MCF 10A (cell line): Measurements from ENCODE around the gene DTX1. TPM values are rescaled to one million over a fixed set of nuclear protein-coding genes. Genes with fewer than 3 reads are reported as not detected.

ENCODE experiments used
- BruUV-seq: library from RNA; stranded (reverse); fragments of 400-500 nt; replicated peaks from 2 replicates; lab custom pipeline; 2021; lab: Mats Ljungman, UMichigan
- CTCF ChIA-PET: fragments of 300-600 bp; sonication (Branson Sonifier 250); formaldehyde crosslinking; extraction: SDS; loops from one replicate; lab custom pipeline; 2021; ENCODE audit warnings: antibody characterized with exemption, inconsistent platforms; lab: Yijun Ruan, JAX
- POLR2A ChIA-PET: fragments of 300-600, 350-650 bp; sonication (Branson Sonifier 250); formaldehyde crosslinking; extraction: SDS; loops from one replicate; lab custom pipeline; 2020; ENCODE audit warnings: antibody characterized with exemption, inconsistent platforms; lab: Yijun Ruan, JAX
- DNase-seq: peaks from one replicate; pipeline ENCODE4 v3.0.0-alpha.2; 2018; ENCODE audit not compliant: unreplicated experiment
- H3K27ac Mint-ChIP-seq: one replicate; pipeline ENCODE4 v1.8.0; 2022; ENCODE audit warnings: mild to moderate bottlenecking, low read depth, mixed read lengths; ENCODE audit not compliant: unreplicated experiment
- H3K27me3 Mint-ChIP-seq: one replicate; pipeline ENCODE4 v1.8.0; 2022; ENCODE audit warnings: mixed read lengths; ENCODE audit not compliant: insufficient read depth, unreplicated experiment
- H3K36me3 Mint-ChIP-seq: one replicate; pipeline ENCODE4 v1.8.0; 2022; ENCODE audit warnings: mild to moderate bottlenecking, moderate library complexity, mixed read lengths; ENCODE audit not compliant: insufficient read depth, unreplicated experiment
- H3K4me1 Mint-ChIP-seq: one replicate; pipeline ENCODE4 v1.8.0; 2022; ENCODE audit warnings: mixed read lengths; ENCODE audit not compliant: insufficient read depth, unreplicated experiment
- H3K4me3 Mint-ChIP-seq: one replicate; pipeline ENCODE4 v1.8.0; 2022; ENCODE audit warnings: mild to moderate bottlenecking, moderate library complexity, mixed read lengths; ENCODE audit not compliant: unreplicated experiment
- H3K9me3 Mint-ChIP-seq: one replicate; pipeline ENCODE4 v1.8.0; 2022; ENCODE audit warnings: mixed read lengths; ENCODE audit not compliant: unreplicated experiment
- intact Hi-C: fragments of 100-400 bp; cut with micrococcal nuclease; formaldehyde crosslinking; loops from 2 replicates; pipeline ENCODE4 v1.14.1; 2022
- total RNA-seq: library from RNA; stranded (reverse); gene quantifications from 2 replicates; pipeline ENCODE4 v1.2.3, GENCODE V29; 2022
- TF ChIP-seq, protein P1 (sequence below): fragments of 200-600 bp; IDR thresholded peaks from one replicate; pipeline ENCODE4 v1.8.0; 2022; ENCODE audit warnings: antibody characterized with exemption, mild to moderate bottlenecking; ENCODE audit not compliant: unreplicated experiment

DTX1 gene
- total RNA-seq, 1 experiment from 2014 or later = not detected

DNA sequence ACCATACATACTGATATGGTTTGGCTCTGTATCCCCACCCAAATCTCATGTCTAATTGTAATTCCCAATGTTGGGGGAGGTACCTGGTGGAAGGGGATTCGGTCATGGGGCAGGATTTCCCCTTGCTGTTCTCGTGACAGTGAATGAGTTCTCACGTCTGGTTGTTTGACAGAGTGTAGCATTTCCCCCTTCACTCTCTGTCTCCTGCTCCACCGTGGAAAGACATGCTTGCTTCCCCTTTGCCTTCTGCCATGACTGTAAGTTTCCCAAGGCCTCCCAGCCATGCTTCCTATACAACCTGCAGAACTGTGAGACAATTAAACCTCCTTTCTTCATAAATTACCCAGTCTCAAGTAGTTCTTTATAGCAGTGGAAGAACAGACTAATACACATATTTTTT lies 28.8 kb upstream of the DTX1 start:
- Mint-ChIP-seq H3K27ac (no peak overlapping the region), H3K36me3 (no peaks in the 10 kb centered on the region), H3K9me3 (no peaks in the 10 kb centered on the region), H3K4me3 (no peak overlapping the region), H3K27me3 (no peaks in the 10 kb centered on the region), H3K4me1 (peaks cover 6% of the 10 kb centered on the region)
- DNase-seq = no peak
- intact Hi-C loops = no loop called here
- POLR2A ChIA-PET = interaction anchor here (0.7 kb wide), 1 partner anchor 190 kb away, joined by 3 read pairs; no protein-coding TSS in a partner anchor
- CTCF ChIA-PET = no interaction called here
- no TSS peak for BruUV-seq
- TF ChIP-seq, protein P1, sequence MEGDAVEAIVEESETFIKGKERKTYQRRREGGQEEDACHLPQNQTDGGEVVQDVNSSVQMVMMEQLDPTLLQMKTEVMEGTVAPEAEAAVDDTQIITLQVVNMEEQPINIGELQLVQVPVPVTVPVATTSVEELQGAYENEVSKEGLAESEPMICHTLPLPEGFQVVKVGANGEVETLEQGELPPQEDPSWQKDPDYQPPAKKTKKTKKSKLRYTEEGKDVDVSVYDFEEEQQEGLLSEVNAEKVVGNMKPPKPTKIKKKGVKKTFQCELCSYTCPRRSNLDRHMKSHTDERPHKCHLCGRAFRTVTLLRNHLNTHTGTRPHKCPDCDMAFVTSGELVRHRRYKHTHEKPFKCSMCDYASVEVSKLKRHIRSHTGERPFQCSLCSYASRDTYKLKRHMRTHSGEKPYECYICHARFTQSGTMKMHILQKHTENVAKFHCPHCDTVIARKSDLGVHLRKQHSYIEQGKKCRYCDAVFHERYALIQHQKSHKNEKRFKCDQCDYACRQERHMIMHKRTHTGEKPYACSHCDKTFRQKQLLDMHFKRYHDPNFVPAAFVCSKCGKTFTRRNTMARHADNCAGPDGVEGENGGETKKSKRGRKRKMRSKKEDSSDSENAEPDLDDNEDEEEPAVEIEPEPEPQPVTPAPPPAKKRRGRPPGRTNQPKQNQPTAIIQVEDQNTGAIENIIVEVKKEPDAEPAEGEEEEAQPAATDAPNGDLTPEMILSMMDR = no peak

DNA sequence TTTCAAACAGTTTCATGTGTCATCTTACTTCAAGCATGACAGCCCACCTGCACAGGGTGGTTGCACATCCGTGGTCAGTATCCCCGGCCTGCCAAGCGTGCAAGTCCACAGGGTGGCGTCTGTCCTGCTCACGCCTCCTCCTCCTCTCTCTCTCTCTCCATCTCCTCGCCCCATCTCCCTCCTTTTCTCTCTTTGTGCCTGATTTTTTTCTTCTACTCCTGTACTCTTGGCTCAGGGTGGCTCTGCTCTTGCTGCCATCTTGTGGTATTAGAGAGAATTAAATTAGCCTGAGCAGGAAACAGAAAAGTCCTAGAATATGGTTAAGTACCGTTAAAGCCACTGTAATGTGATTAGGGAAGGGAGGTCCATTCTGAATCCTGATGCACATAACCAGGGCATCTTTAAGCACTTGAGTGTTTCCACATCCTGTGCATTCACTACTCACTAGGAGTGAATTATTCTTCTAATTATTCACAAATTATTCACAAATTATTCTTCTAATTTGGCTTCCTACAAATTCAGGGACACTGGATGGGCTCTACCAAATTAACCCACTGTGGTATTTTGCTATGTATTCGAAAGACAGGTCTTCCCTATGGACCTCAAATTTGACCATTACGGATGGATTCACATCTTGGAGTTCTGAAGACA lies 25.5 kb upstream of the DTX1 start:
- Mint-ChIP-seq H3K36me3 (no peaks in the 10 kb centered on the region), H3K27me3 (no peaks in the 10 kb centered on the region), H3K27ac (no peak overlapping the region), H3K4me3 (no peak overlapping the region), H3K9me3 (no peaks in the 10 kb centered on the region), H3K4me1 (peaks cover 6% of the 10 kb centered on the region)
- TF ChIP-seq, protein P1 = peak; percentile 55
- BruUV-seq = no TSS peak
- intact Hi-C loops = loop anchor here (1.0 kb wide), 2 partner anchors 38 to 131 kb away; no protein-coding TSS in a partner anchor
- peak; percentile 75 for DNase-seq
- POLR2A ChIA-PET = interaction anchor here (2.0 kb wide), 1 partner anchor 38 kb away, joined by 5 read pairs; no protein-coding TSS in a partner anchor
- CTCF ChIA-PET = interaction anchor here (0.6 to 12.1 kb wide), 20 partner anchors 10 to 508 kb away, joined by 3 to 168 read pairs (median 6); partner anchors contain the start of gene OAS3

DNA sequence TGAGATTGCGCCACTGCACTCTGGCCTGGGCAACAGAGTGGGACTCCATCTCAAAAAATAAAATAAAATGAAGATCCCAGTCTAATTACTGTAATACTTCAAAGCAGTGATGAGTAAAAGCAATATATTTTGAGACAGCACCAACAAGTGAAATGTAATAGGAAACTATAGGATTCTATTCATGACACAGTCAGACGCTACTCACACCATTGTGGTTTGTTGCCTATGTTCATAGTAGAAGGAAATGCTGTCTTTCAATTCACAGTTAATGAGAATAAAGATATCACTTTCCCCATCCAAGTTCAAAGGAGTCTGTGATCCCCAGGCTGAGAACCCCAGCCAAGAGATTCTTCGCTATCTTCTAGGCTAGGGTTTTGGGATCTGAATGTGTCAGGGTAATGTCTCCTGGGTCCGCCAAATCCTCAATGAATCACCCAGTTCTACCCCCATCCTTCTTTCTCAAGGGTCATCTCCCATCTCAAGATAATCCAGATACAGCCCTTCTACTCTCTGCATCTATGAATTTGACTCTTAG lies 16.6 kb upstream of the DTX1 start:
- DNase-seq = peak; percentile 27
- H3K4me3 Mint-ChIP-seq = peak overlapping the region; percentile 56
- H3K36me3 Mint-ChIP-seq = no peaks in the 10 kb centered on the region
- peaks cover 12% of the 10 kb centered on the region for H3K4me1 Mint-ChIP-seq
- no TSS peak for BruUV-seq
- TF ChIP-seq, protein P1 = no peak
- peak overlapping the region; percentile 96 for H3K27ac Mint-ChIP-seq
- ChIA-PET CTCF (interaction anchor here (0.9 to 12.1 kb wide), 5 partner anchors 9 to 123 kb away, joined by 3 to 168 read pairs (median 5); no protein-coding TSS in a partner anchor), POLR2A (interaction anchor here (0.9 to 1.2 kb wide), 5 partner anchors 76 to 144 kb away, joined by 3 to 7 read pairs (median 3); no protein-coding TSS in a partner anchor)
- no peaks in the 10 kb centered on the region for H3K9me3 Mint-ChIP-seq
- H3K27me3 Mint-ChIP-seq = no peaks in the 10 kb centered on the region
- intact Hi-C loops = loop anchor here (10.0 kb wide), 1 partner anchor 385 kb away; the partner anchor contains the start of gene SDSL

DNA sequence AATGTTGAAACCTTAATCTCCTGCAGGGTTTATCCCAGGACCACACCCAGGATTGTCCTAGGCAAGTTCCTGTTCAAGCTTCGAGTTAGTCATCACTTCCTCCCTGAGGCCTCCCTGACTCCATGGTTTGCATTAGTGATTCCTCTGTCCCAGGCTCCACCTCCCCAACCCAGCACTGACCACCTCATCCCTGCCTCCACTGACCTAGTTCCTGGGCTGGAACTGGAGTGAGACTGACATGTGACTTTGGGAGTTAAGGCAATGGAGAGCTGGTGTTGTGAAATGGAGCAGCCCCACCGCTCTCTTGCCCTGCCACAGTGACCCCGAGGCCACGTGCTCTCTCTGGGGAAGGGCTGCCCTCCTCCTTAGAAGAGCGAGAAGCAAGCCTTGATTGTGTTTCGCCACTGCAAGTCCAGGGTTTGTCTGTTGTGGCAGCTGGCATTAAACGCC lies 15.8 kb upstream of the DTX1 start:
- TF ChIP-seq, protein P1 = no peak
- H3K27ac Mint-ChIP-seq = peak overlapping the region; percentile 96
- H3K4me3 Mint-ChIP-seq = peak overlapping the region; percentile 56
- BruUV-seq = no TSS peak
- no peaks in the 10 kb centered on the region for H3K9me3 Mint-ChIP-seq
- H3K4me1 Mint-ChIP-seq = peaks cover 12% of the 10 kb centered on the region
- H3K36me3 Mint-ChIP-seq = no peaks in the 10 kb centered on the region
- CTCF ChIA-PET = interaction anchor here (1.0 to 1.2 kb wide), 4 partner anchors 56 to 140 kb away, joined by 3 to 6 read pairs (median 4); no protein-coding TSS in a partner anchor
- no peaks in the 10 kb centered on the region for H3K27me3 Mint-ChIP-seq
- POLR2A ChIA-PET = interaction anchor here (0.6 to 1.2 kb wide), 8 partner anchors 32 to 143 kb away, joined by 3 to 7 read pairs (median 3); no protein-coding TSS in a partner anchor
- peak; percentile 100 for DNase-seq
- intact Hi-C loops = loop anchor here (10.0 kb wide), 1 partner anchor 384 kb away; the partner anchor contains the start of gene SDSL
